ENCODE measurements around the gene TREM1.

The TREM1 gene

DNA sequence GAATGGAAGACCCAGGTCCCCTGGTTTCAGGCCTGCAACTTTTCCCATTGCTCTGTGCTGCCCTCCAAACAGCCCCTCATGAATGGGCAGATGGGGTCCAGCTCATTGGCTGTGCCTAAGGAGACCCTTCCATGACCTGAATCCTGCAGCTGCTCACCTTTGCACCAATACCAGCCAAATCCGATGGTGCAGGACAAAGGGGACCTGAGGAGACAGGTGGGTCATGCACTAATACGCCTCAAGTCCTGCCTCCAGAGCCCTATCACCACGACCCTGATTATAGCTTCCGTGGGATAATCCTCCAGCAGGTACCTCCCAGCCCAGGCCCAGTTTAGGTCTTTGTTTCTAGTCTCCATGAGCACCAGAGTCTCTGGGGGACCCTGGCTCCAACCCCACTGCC, 16.8 kb downstream of the TREM1 start:
- Histone ChIP-seq H3K4me1 (ENCODE audit: insufficient read depth, low read length, severe bottlenecking) (no peaks in the 10 kb centered on the region), H3K27ac (ENCODE audit: low read depth, low read length, poor library complexity, severe bottlenecking) (no peak overlapping the region), H3K4me3 (ENCODE audit: low read depth, low read length, poor library complexity, severe bottlenecking) (no peak overlapping the region), H3K4me2 (ENCODE audit: low read length) (no peak overlapping the region), H4K20me1 (ENCODE audit: insufficient read depth, low read length) (no peaks in the 10 kb centered on the region), H2AFZ (ENCODE audit: low read length) (no peak overlapping the region), H3K9me3 (ENCODE audit: low read length) (no peaks in the 10 kb centered on the region), H3K36me3 (ENCODE audit: insufficient read depth, low read length) (no peaks in the 10 kb centered on the region), H3K9ac (ENCODE audit: low read length) (no peak overlapping the region), H3K79me2 (ENCODE audit: insufficient read depth, low read length) (no peaks in the 10 kb centered on the region), H3K27me3 (ENCODE audit: insufficient read depth, low read length) (no peaks in the 10 kb centered on the region; the same call in 1 of the 2 replicates), H3F3A (ENCODE audit: insufficient read depth, low read length) (no peaks in the 10 kb centered on the region), H3K9me2 (ENCODE audit: low read depth, low read length) (no peaks in the 10 kb centered on the region)
- TF ChIP-seq, protein P1, sequence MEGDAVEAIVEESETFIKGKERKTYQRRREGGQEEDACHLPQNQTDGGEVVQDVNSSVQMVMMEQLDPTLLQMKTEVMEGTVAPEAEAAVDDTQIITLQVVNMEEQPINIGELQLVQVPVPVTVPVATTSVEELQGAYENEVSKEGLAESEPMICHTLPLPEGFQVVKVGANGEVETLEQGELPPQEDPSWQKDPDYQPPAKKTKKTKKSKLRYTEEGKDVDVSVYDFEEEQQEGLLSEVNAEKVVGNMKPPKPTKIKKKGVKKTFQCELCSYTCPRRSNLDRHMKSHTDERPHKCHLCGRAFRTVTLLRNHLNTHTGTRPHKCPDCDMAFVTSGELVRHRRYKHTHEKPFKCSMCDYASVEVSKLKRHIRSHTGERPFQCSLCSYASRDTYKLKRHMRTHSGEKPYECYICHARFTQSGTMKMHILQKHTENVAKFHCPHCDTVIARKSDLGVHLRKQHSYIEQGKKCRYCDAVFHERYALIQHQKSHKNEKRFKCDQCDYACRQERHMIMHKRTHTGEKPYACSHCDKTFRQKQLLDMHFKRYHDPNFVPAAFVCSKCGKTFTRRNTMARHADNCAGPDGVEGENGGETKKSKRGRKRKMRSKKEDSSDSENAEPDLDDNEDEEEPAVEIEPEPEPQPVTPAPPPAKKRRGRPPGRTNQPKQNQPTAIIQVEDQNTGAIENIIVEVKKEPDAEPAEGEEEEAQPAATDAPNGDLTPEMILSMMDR (IDR thresholded peaks at IDR 0.05; ENCODE audit: low read length) = no peak
- no peak for TF ChIP-seq EZH2 (IDR thresholded peaks at IDR 0.05; ENCODE audit: borderline replicate concordance, low read length)

GRCh38 chr6:41269166-41269565, 17.3 kb downstream of the TREM1 start:
- no peaks in the 10 kb centered on the region for H3F3A ChIP-seq (ENCODE audit: insufficient read depth, low read length)
- no peaks in the 10 kb centered on the region for H3K36me3 ChIP-seq (ENCODE audit: insufficient read depth, low read length)
- H3K9me3 ChIP-seq (ENCODE audit: low read length) = no peaks in the 10 kb centered on the region
- H3K9me2 ChIP-seq (ENCODE audit: low read depth, low read length) = no peaks in the 10 kb centered on the region
- H3K9ac ChIP-seq (ENCODE audit: low read length) = no peak overlapping the region
- TF ChIP-seq EZH2 (IDR thresholded peaks at IDR 0.05; ENCODE audit: borderline replicate concordance, low read length) = no peak
- TF ChIP-seq, protein P1 (IDR thresholded peaks at IDR 0.05; ENCODE audit: low read length) = no peak
- H4K20me1 ChIP-seq (ENCODE audit: insufficient read depth, low read length) = no peaks in the 10 kb centered on the region
- no peak overlapping the region for H3K4me2 ChIP-seq (ENCODE audit: low read length)
- H3K27ac ChIP-seq (ENCODE audit: low read depth, low read length, poor library complexity, severe bottlenecking) = no peak overlapping the region
- H3K4me3 ChIP-seq (ENCODE audit: low read depth, low read length, poor library complexity, severe bottlenecking) = no peak overlapping the region
- H3K79me2 ChIP-seq (ENCODE audit: insufficient read depth, low read length) = no peaks in the 10 kb centered on the region
- no peaks in the 10 kb centered on the region for H3K4me1 ChIP-seq (ENCODE audit: insufficient read depth, low read length, severe bottlenecking)
- no peaks in the 10 kb centered on the region; the same call in 1 of the 2 replicates for H3K27me3 ChIP-seq (ENCODE audit: insufficient read depth, low read length)
- H2AFZ ChIP-seq (ENCODE audit: low read length) = no peak overlapping the region

DNA sequence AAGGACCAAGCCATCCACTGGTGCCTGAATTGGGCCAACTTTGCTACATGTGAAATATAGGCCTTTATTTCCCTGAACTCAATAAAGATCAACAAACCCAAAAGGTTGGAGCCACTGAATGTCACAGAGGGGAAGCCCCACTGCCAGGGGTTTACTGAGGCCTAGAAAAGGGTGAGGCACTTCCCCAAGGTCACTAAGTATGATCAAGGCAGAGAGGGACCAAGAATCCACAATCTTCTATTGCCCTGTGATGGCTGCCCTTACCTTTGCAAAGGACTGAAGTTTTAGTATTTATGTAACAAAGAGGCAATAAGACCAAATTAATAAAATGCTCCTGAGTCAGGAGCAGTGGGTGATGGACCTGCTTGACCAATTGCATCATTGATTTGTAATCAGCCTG, 18.0 kb downstream of the TREM1 start:
- Histone ChIP-seq H3K27me3 (ENCODE audit: insufficient read depth, low read length) (no peaks in the 10 kb centered on the region; the same call in 1 of the 2 replicates), H3K79me2 (ENCODE audit: insufficient read depth, low read length) (no peaks in the 10 kb centered on the region), H3F3A (ENCODE audit: insufficient read depth, low read length) (no peaks in the 10 kb centered on the region), H3K36me3 (ENCODE audit: insufficient read depth, low read length) (no peaks in the 10 kb centered on the region), H3K4me3 (ENCODE audit: low read depth, low read length, poor library complexity, severe bottlenecking) (no peak overlapping the region), H3K9me2 (ENCODE audit: low read depth, low read length) (no peaks in the 10 kb centered on the region), H2AFZ (ENCODE audit: low read length) (no peak overlapping the region), H3K4me1 (ENCODE audit: insufficient read depth, low read length, severe bottlenecking) (no peaks in the 10 kb centered on the region), H3K9me3 (ENCODE audit: low read length) (no peaks in the 10 kb centered on the region), H3K27ac (ENCODE audit: low read depth, low read length, poor library complexity, severe bottlenecking) (no peak overlapping the region), H4K20me1 (ENCODE audit: insufficient read depth, low read length) (no peaks in the 10 kb centered on the region), H3K9ac (ENCODE audit: low read length) (no peak overlapping the region), H3K4me2 (ENCODE audit: low read length) (no peak overlapping the region)
- TF ChIP-seq EZH2 (IDR thresholded peaks at IDR 0.05; ENCODE audit: borderline replicate concordance, low read length) = no peak
- TF ChIP-seq, protein P1 (IDR thresholded peaks at IDR 0.05; ENCODE audit: low read length) = no peak

All from OCI-LY1 (cell line).